Stimulated activated CD4-positive, alpha-beta T cell treated with anti-CD3 and anti-CD28 coated beads, Interleukin-15, amount 100 ng/mL, for 48 hours (primary cell): ENCODE measurements around the gene MFGE8.

Experiments
- DNase-seq, 2 donors: peaks; one replicate each; pipeline ENCODE4 v3.0.0-alpha.2; 2020; ENCODE audit warnings: low read depth in 2 of 2

MFGE8 gene

DNA sequence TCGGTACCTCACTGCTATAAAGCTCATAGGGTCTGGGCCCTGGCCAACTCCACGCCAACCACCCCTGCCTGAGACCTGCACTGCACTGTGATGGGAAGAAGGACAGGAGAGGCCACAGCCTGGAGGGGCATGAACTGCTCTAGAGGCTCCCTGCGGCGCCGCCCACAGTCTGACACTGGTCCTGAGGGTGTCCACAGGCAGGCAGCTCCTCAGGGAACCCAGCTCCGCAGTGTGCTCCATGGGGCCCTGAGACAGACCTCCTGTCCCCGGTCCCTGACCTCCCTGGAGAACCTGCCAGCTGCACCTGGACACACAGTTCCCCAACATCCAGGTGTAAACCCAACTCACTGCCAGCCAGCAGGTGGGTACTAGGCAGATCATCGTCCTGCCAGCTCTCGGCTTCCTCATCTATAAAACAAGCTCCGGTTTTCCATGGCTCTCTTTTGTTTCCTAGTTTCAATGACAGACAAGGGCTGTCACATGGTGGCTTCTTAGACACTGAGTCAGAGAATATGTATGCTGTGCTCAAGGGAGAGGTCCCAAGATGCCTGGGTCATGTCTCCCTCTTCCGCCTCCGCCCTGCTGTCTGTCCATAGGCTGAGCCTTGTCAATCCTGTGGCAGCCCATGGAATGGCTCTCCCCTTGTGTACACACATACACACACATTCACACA lies 12.7 kb downstream of the MFGE8 start:
- DNase-seq, result no peak

GRCh38 chr15:88899251-88899650 lies 13.9 kb downstream of the MFGE8 start:
- no peak for DNase-seq

- no peak for DNase-seq
Measured at GRCh38 chr15:88898736-88899135, 14.4 kb downstream of the MFGE8 start.

DNA sequence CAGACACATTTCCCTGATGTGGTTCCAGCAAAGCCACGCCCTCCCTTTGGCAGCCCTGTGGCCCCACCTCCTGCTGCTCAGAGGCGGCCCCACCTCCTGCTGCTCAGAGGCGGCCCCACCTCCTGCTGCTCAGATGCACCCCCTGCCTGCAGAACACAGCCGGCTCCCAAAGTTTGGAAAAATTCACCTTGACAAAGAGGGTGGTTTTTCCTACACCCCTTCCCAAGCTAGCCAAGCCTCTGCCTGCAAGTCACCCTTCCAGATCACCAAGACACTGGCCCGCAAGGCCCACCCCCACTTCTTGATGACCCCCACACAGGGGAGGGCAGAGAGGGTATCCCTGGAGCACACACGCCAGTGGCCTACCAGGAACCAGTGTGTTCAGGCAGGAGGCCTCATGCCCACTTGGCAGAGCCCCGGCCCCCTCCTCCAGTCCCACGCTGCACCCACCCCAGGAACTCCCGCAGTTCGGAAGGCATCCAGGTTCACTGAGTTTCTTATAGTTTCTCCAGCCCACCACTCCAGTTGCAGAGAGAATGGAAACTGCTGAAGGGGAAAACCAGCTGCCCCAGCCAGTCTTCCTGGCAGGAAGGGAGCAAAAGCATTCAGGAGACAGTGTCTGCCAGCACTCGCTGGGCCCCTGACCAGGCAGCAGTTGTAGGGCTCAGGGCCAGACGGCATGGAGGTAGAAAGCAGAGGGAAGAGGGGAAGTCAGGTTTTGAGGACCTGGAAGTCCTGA lies 15.6 kb downstream of the MFGE8 start:
- DNase-seq, result peak; percentile 68 to 70

DNA sequence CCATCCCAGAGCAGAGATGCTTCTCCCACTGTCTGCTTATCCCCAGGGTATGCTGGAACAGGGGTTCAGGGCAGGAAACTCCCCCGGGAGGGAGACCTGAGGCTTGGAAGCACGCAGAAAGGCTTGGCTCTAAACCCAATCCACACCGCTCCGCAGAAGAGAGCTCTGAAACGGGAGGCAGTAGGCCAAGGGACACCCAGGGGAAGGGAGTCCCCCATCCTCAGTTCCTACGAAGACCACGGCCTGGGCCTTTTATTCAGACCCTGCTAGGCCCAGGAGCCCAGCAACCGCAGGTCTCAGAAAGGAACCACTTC lies 16.1 kb downstream of the MFGE8 start:
- no peak for DNase-seq

DNA sequence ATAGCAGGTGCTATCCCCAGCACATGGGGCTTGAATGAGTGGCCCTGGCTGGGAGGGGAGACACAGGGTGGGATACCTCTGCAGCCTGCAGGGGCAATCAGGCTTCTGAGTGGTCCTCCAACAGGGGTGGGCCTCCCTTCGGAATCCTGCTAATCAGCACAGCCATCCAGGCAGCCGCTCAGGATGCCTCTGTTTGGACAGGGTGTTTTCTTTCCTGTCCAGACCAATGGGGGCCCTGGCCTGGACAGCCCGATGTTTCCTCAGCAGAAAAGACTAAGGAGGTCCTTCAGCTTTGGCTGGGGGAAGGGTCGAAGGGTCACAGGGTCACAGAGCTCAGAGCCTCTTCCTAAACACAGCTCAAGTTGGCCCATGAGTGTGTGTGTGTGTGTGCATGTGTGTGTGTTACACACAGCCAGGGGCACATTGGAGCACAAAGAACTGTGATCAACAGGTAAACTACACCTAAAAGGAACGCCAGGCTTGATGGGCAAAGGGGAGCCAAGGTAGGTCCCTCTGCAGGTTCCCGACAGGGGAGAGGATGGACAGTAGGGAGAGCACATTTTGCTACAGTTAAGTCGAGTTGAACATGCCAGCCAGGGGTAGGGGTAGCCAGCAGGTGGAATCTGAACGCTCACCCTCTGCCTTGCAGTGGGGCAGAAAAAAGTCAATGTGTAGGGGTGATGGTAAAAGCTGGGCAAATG lies 16.7 kb downstream of the MFGE8 start:
- DNase-seq, result no peak

DNA sequence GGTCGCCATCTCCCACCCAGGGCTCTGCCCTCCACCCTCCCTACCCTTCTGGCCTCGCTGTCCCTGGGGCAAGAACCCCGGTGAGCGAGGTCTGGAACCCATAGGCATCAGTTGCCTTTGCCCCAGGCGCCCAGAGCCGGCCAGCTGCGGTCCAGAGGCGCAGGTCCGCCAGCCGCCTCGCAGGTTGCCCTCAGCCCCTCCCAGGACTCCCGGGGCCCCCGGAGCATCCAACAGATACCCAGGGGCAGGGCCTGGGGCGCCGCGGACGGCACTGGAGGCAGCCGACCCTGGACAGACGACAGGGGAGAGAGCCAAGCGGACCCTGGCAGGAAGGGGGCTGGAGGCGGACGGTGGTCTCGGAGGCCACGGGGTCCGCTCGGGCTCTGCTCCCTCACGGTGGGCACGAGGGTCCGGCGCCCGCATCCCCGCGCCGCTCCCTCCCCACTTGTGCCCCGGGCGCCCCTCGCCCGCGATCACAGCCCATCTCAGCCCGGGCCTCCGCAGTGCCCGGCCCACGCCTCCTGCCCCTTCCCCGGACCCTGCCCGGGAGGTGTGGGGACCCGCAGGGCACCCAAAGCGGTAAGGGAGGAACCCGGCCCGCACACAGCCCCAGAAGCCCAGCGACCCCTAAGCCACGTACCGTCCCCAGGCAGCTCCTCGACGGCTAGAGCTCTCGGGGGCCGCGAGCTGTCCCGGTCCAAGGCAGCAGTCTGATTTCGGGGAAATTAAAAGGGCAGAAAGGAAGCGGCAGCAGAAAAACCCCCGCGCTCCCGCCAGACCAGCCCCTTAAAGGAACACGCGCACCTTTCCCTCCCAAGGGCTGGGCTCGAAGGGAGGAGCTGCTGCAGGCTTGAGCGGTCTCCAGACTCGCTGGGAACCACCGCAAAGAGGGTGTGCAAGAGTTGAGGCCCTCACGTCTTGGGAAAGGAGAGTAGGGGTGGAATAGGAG lies 18.1 kb downstream of the MFGE8 start, which contains the start of gene HAPLN3:
Gene HAPLN3 (minus strand): TSS at position 726 of the 949 bp plus-strand sequence. CDS start 8,246 bp downstream, outside the sequence.
- peak; percentile 41 to 45 for DNase-seq

GRCh38 chr15:88894348-88894818 lies 18.8 kb downstream of the MFGE8 start:
- DNase-seq, result peak; percentile 74 to 86

GRCh38 chr15:88891540-88892254 lies 21.5 kb downstream of the MFGE8 start:
- no peak for DNase-seq

GRCh38 chr15:88890495-88890894 lies 22.7 kb downstream of the MFGE8 start:
- no peak for DNase-seq

DNA sequence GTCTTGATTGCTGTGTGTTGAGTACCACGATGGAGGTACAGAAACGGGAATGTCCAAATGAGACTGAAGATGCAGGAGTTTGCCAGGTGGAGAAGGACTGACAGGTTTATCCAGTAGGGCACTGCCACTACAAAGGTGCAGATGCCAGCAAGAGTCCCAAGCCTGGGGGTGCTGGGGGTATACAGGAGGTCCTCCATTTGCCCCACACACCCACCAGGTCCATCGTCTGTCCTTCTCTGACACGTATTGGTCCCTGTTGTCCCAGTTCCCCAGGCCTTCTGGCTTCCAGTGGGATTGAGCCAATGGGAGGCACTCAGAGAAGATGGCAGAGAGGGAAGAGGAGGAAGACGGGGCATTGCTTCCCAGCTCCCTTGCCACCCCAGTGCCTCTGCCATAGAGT lies 24.5 kb downstream of the MFGE8 start:
- no peak for DNase-seq

DNA sequence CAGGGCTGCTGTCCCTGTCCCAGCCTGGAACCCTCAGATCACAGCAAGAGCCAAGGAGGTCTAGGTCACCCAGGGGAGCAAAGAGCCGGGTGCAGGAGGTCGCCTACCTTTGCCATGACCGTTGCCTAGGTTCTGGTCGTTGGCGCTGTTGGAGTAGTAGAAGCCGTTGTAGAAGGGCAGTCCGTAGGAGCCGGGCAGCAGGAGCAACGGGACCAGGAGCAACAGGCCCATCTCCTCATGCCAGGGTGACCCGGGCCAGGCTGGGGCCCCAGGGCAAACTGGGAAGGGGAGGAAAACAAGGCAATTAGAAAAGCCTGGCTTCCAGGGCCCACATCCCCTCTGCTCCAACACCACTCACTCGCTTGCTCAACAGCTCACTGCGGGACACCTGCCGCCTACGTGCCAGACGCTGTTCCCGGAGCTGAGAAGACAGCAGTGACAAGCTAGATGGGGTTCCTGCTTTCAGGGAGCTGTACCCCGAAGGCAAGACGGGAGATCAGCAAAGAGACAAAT lies 26.1 kb downstream of the MFGE8 start:
- no peak for DNase-seq

DNA sequence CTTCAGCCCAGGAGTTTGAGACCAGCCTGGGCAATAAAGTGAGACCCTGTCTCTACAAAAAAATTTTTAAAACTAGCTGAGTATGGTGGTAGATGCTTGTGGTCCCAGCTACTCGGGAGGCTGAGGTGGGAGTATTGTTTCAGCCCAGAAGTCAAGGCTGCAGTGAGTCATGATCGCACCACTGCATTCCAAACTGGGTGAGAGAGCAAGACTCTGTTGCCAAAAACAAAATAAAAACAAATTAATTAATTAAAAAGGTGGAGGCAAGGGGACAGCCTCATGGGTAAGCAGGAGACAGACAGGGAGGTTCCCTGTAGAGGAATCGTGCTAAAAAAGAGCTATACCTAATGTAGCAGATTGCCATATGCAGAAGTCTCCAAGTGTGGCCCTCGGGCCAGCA lies 30.4 kb downstream of the MFGE8 start:
- no peak for DNase-seq

DNA sequence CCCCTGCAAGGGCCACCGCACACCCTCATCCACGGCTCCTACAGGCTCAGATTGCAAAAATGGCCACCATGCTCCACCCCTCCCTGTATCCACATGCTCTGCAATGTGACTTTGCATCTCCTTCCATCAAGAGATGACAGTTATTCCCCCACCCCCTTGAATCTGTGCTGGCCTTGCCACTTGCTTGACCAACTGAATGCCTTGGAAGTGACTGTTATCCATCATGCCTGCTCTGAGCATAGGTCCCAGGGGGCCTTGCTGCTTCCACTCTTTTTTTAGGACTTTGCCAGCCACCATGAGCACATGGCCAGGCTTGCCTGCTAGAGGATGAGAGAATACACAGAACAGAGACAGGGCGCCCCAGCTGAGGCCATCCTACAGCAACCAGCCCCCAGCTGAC lies 31.4 kb downstream of the MFGE8 start:
- no peak for DNase-seq

DNA sequence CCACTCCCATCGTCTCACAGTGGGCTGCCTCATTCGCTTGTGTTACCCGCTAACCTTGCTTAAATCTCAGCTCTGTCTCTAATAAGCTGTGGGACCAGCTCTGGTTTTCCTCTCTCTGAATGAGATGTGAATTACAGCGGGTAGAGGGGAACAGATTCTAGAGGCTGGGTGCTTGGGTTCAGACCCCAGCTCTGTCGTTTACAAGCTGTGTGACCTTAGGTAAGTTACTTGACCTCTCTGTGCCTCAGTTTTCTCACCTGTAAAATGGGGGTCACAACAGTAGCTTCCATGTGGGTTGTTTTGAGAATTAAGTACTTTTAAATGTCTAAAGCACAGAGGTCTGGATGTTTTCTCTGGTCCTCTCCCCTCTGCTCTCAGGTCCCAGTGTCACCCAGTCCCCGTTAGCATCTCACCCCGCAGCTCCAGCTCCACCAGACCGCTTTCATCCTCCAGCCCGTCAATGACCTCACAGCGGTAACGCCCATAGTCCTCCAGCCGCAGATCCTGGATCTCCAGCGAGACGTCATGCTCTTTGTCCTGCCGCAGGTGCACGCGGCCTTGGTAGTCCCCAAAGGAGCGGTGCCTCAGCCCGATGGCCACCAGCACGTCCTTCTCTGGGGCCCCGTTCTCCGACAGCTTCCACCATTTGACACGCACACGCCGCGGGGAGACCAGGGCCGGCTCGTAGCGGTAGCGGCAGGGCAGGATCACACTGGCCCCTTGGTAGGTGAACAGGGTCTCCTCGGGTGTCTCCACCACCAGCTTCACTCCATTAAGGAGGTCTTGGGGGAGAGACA lies 32.0 kb downstream of the MFGE8 start:
- no peak for DNase-seq

- no peak for DNase-seq
Measured at GRCh38 chr15:88878720-88879184, 34.4 kb downstream of the MFGE8 start.

DNA sequence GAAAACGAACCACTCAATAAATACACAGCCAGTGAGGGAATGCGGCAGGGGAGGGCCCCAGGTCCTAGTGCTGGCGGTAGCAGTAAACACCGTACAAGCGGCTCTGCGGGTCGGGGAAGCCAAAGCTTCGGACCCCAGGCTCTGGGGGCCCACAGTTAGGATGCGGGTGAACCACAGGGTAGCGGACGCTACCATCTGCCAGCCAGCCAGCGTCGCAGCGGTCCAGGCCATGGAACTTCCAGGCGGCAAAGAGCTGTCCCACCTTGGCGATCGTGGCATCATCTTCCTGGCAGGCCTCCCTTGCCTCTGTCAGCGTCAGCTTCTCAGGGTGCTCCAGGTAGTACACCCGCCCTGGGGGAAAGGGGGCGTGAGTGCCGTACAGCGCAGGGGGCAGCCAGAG lies 35.3 kb downstream of the MFGE8 start:
- no peak for DNase-seq

DNA sequence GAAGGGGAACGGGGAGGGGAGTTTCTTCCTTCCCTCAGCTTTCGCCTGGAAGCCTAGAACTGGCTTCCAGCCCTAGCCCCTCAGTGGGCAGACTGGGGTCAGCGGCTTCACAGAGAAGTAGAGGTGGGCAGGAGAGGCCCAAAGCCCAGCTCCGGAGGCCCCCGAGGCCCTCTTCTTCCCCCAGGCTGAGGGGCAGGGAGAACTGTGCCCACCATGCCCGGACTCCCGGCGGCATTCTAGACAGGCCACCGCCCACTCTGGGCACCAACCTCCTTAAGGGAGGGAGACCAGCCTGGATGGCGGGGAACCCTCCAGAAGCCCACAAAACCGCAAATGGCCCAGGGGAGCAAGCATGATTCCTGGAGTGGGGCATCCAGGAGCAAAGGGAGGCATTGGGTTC lies 35.8 kb downstream of the MFGE8 start:
- DNase-seq, result no peak

DNA sequence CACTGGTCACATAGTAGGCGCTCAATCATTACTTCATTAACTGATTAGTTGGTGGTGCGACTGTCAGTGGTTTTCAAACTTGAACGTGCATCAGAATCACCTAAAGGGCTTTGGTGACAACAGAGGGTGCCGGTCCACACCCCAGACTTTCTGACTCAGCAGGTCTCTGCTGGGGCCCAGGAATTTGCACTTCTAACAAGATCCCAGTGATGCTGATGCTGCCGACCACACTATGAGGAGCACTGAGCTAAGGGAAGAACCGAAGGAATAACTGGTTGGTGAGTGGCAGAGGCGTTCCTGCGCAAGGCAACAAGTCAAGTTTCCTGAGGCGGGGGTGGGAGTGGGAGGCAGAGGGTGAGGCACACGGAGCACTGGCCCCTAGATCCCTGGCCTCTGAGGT lies 36.6 kb downstream of the MFGE8 start:
- no peak for DNase-seq

GRCh38 chr15:88874684-88875083 lies 38.5 kb downstream of the MFGE8 start:
- no peak for DNase-seq
